ENCODE results near the gene GNAT1.

DNA sequence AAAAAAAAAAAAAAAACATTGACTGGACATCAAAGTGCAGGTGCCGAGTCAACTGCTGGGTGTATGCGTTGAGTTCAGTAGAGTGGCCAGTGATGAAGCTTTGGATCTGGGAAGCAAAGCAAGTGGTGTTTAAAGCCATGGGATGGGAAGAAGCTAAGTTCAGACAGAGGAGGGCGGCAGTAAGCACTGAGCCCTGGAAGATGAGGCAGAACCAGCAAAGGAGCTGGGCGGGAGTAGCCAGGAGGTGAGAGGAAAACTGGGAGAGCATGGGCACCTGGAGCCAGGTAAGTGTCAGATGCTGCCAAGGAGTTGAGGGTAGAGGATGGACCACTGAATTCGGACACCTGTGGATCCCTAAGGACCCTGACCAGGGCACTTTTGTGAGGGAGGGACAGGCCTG lies 33.2 kb downstream of the GNAT1 start:
- TF ChIP-seq, protein P1, sequence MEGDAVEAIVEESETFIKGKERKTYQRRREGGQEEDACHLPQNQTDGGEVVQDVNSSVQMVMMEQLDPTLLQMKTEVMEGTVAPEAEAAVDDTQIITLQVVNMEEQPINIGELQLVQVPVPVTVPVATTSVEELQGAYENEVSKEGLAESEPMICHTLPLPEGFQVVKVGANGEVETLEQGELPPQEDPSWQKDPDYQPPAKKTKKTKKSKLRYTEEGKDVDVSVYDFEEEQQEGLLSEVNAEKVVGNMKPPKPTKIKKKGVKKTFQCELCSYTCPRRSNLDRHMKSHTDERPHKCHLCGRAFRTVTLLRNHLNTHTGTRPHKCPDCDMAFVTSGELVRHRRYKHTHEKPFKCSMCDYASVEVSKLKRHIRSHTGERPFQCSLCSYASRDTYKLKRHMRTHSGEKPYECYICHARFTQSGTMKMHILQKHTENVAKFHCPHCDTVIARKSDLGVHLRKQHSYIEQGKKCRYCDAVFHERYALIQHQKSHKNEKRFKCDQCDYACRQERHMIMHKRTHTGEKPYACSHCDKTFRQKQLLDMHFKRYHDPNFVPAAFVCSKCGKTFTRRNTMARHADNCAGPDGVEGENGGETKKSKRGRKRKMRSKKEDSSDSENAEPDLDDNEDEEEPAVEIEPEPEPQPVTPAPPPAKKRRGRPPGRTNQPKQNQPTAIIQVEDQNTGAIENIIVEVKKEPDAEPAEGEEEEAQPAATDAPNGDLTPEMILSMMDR (conservative IDR thresholded peaks at IDR 0.05; ENCODE audit: low read depth, low read length) = no peak
- TF ChIP-seq EZH2 (IDR thresholded peaks at IDR 0.05; ENCODE audit: low read length, unreplicated experiment) (no peak), EZH2phosphoT487 (IDR thresholded peaks at IDR 0.05; ENCODE audit: borderline replicate concordance, low read length) (no peak)
